Natural killer cell (primary cell): Measurements from ENCODE around the gene TNS3. TPM values are rescaled to one million over a fixed set of nuclear protein-coding genes. Genes with fewer than 3 reads are reported as not detected.

Source experiments
- ATAC-seq, 3 donors: fragments of 150-1000 bp in 2 of 3; fragments of 200-7000 bp in 1 of 3; cut with Tn5 transposase; 1 replicate in 1 of 3; 2 replicates in 2 of 3; pipeline ENCODE4 v1.10.0; 2021; ENCODE audit warnings: mild to moderate bottlenecking in 2 of 3, moderate library complexity in 2 of 3
- DNase-seq, 2 donors: peaks; one replicate each; pipeline versions ENCODE4 v3.0.0 to v3.0.0-alpha.2; 2013 to 2021; ENCODE audit warnings: mixed read lengths in 1 of 2
- H3K27ac ChIP-seq: one replicate; pipeline ENCODE4 v1.5.1; 2013; ENCODE audit warnings: mild to moderate bottlenecking, low read length
- H3K27me3 ChIP-seq: one replicate; pipeline ENCODE4 v1.6.1; 2013; ENCODE audit warnings: low read length; ENCODE audit not compliant: control insufficient read depth, insufficient read depth
- H3K36me3 ChIP-seq: one replicate; pipeline ENCODE4 v1.6.1; 2013; ENCODE audit warnings: low read length; ENCODE audit not compliant: control insufficient read depth, insufficient read depth
- H3K4me1 ChIP-seq: one replicate; pipeline ENCODE4 v1.6.1; 2013; ENCODE audit warnings: low read length; ENCODE audit not compliant: control insufficient read depth, insufficient read depth
- H3K4me3 ChIP-seq: one replicate; pipeline ENCODE4 v1.5.1; 2013; ENCODE audit warnings: low read length
- H3K9me3 ChIP-seq: one replicate; pipeline ENCODE4 v1.6.1; 2013; ENCODE audit warnings: low read length; ENCODE audit not compliant: control insufficient read depth, insufficient read depth
- H3K27ac Mint-ChIP-seq, 2 donors: one replicate each; pipeline ENCODE4 v1.8.0; 2022; ENCODE audit warnings: mild to moderate bottlenecking in 2 of 2, mixed read lengths in 2 of 2, moderate library complexity in 1 of 2
- H3K27me3 Mint-ChIP-seq, 2 donors: one replicate each; pipeline ENCODE4 v1.8.0; 2022; ENCODE audit warnings: low read depth in 2 of 2, mixed read lengths in 2 of 2
- H3K36me3 Mint-ChIP-seq: one replicate; pipeline ENCODE4 v1.8.0; 2022; ENCODE audit warnings: mixed read lengths
- H3K4me1 Mint-ChIP-seq, 2 donors: one replicate each; pipeline ENCODE4 v1.8.0; 2022; ENCODE audit warnings: mixed read lengths in 2 of 2
- H3K4me3 Mint-ChIP-seq: one replicate; pipeline ENCODE4 v1.8.0; 2022; ENCODE audit warnings: mild to moderate bottlenecking, moderate library complexity, mixed read lengths
- H3K9me3 Mint-ChIP-seq, 2 donors: one replicate each; pipeline ENCODE4 v1.8.0; 2022; ENCODE audit warnings: mixed read lengths in 2 of 2
- CTCF ChIP-seq: fragments of 200-600 bp; IDR thresholded peaks from one replicate; pipeline ENCODE4 v1.8.0; 2022; ENCODE audit warnings: antibody characterized with exemption
- WGBS: methylation state at CpG from one replicate; pipeline ENCODE4 v1.1.7; 2013; ENCODE audit warnings: missing lambda C conversion rate; ENCODE audit not compliant: insufficient coverage; 5-methylcytosine and 5-hydroxymethylcytosine counted together
- intact Hi-C: fragments of 100-400 bp; cut with micrococcal nuclease; formaldehyde crosslinking; loops from one replicate; pipeline ENCODE4 v1.14.2; 2022
- total RNA-seq, 4 donors: library from RNA; stranded (reverse); fragments of 120-200 nt in 1 of 4; gene quantifications; one replicate each; pipeline versions ENCODE4 v1.2.3 to v1.2.4, GENCODE V29; 2013 to 2022

TNS3 gene
- total RNA-seq, 3 donors from 2014 or later (not counting 1 experiment from before 2014, with no cell fraction given), result 1.6 to 3.5 (median 2.9) TPM

- Histone ChIP-seq H3K27me3 (no peaks in the 10 kb centered on the region), H3K9me3 (no peaks in the 10 kb centered on the region), H3K27ac (no peak overlapping the region), H3K36me3 (no peaks in the 10 kb centered on the region), H3K4me1 (no peaks in the 10 kb centered on the region), H3K4me3 (no peak overlapping the region)
- no peaks in the 10 kb centered on the region for H3K4me1 Mint-ChIP-seq
- no peaks in the 10 kb centered on the region for H3K27me3 Mint-ChIP-seq
- H3K4me3 Mint-ChIP-seq, result no peak overlapping the region
- intact Hi-C loops, result no loop called here
- H3K36me3 Mint-ChIP-seq, result no peaks in the 10 kb centered on the region
- H3K9me3 Mint-ChIP-seq, result no peaks in the 10 kb centered on the region
- no peak for TF ChIP-seq CTCF
- H3K27ac Mint-ChIP-seq, result no peak overlapping the region
- DNase-seq (no peak), ATAC-seq (no peak)
- WGBS, result 93% methylated on average over 12 of the region's 12 CpGs
Observed at GRCh38 chr7:47447621-47448349, 134.1 kb downstream of the TNS3 start.

- Mint-ChIP-seq H3K27ac (no peak overlapping the region), H3K27me3 (no peaks in the 10 kb centered on the region), H3K9me3 (no peaks in the 10 kb centered on the region), H3K36me3 (no peaks in the 10 kb centered on the region), H3K4me1 (no peaks in the 10 kb centered on the region), H3K4me3 (no peak overlapping the region)
- intact Hi-C loops, result no loop called here
- DNase-seq, result no peak
- Histone ChIP-seq H3K4me1 (no peaks in the 10 kb centered on the region), H3K4me3 (no peak overlapping the region), H3K27me3 (no peaks in the 10 kb centered on the region), H3K9me3 (no peaks in the 10 kb centered on the region), H3K36me3 (no peaks in the 10 kb centered on the region), H3K27ac (no peak overlapping the region)
- ATAC-seq, result no peak
- no peak for TF ChIP-seq CTCF
- 91% methylated on average over 9 of the region's 9 CpGs for WGBS
Observed at GRCh38 chr7:47446871-47447466, 134.9 kb downstream of the TNS3 start.

- TF ChIP-seq CTCF, result no peak
- no peaks in the 10 kb centered on the region for H3K9me3 Mint-ChIP-seq
Observed at GRCh38 chr7:47444376-47445098, 137.4 kb downstream of the TNS3 start.

More at GRCh38 chr7:47444376-47445098, 137.4 kb downstream of the TNS3 start:
- ATAC-seq (no peak), DNase-seq (no peak)
- H3K4me3 ChIP-seq, result no peak overlapping the region
- Mint-ChIP-seq H3K4me3 (no peak overlapping the region), H3K36me3 (no peaks in the 10 kb centered on the region), H3K27ac (no peak overlapping the region), H3K4me1 (no peaks in the 10 kb centered on the region), H3K27me3 (no peaks in the 10 kb centered on the region)
- WGBS, result 90% methylated on average over 13 of the region's 14 CpGs
- no peaks in the 10 kb centered on the region for H3K27me3 ChIP-seq
- intact Hi-C loops, result loop anchor here (1.0 kb wide), 1 partner anchor 375 kb away; no protein-coding TSS in a partner anchor
- no peaks in the 10 kb centered on the region for H3K9me3 ChIP-seq
- no peaks in the 10 kb centered on the region for H3K36me3 ChIP-seq
- no peaks in the 10 kb centered on the region for H3K4me1 ChIP-seq
- no peak overlapping the region for H3K27ac ChIP-seq
